ENCODE measurements around the gene TMEM94.

DNA sequence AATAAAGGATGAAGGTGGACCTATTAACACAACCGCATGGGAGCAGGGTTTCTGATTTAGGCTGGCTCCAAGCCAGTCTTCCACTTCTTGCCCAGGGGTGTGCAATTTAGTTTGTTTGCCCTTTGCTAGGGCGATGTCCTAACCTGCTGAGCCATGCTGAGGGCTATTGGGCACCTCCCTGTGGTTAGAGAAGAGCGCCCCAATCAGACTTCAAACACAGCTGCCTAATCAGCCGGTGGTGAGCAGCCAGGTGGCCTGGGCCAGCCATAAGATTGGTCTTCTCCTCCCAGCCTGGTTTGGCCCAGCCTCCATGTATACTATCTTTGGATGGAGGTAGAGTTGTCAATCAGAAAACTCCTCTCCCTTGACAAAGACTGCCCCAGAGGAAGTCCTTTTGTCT, 15.7 kb downstream of the TMEM94 start:
- TF ChIP-seq POLR2A (IDR thresholded peaks at IDR 0.05) (no peak), POLR2AphosphoS5 (IDR thresholded peaks at IDR 0.05) (no peak)
- TF ChIP-seq, protein P1, sequence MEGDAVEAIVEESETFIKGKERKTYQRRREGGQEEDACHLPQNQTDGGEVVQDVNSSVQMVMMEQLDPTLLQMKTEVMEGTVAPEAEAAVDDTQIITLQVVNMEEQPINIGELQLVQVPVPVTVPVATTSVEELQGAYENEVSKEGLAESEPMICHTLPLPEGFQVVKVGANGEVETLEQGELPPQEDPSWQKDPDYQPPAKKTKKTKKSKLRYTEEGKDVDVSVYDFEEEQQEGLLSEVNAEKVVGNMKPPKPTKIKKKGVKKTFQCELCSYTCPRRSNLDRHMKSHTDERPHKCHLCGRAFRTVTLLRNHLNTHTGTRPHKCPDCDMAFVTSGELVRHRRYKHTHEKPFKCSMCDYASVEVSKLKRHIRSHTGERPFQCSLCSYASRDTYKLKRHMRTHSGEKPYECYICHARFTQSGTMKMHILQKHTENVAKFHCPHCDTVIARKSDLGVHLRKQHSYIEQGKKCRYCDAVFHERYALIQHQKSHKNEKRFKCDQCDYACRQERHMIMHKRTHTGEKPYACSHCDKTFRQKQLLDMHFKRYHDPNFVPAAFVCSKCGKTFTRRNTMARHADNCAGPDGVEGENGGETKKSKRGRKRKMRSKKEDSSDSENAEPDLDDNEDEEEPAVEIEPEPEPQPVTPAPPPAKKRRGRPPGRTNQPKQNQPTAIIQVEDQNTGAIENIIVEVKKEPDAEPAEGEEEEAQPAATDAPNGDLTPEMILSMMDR (IDR thresholded peaks at IDR 0.05), result no peak
